ENCODE data around the gene RAB7B.

RAB7B gene

DNA sequence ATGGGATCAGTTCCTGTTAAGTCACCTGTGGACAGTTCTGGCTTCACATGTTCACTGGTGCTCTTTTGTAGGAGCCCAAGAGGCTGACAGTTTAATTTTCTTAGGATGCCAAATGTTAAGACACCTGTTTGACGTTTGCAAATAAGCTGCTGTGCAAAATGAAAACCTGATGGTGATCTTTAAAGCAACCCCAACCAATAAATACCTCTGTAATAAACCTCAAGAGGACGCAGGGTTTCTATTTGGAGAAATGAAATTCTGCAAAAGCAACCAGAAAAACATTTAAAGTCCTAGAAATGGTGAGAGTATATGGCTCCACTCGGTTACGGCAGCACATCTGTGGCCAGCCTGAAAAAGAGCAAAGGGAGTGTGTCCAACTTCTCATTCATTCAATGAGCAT, 44.1 kb upstream of the RAB7B start:
- peak overlapping the region in 1 of 2 experiments; percentile 40 for H3K27ac ChIP-seq (ENCODE audit: insufficient read depth in 1 of 2, low read depth in 1 of 2, low read length in 2 of 2, poor library complexity in 1 of 2, severe bottlenecking in 2 of 2)
- WGBS (ENCODE audit: insufficient coverage) = 93% methylated on average over 2 of the region's 4 CpGs
- POLR2A ChIA-PET = no interaction called here
- H3K4me1 ChIP-seq (ENCODE audit: control extremely low read depth in 1 of 4, control insufficient read depth in 4 of 4, insufficient read depth in 4 of 4, low read length in 3 of 4) = peaks cover 7 to 22% (median 14%) of the 10 kb centered on the region in 4 experiments
- no peak overlapping the region for H3K4me3 ChIP-seq (ENCODE audit: control insufficient read depth in 1 of 7, extremely low read depth in 1 of 7, insufficient read depth in 4 of 7, low read depth in 2 of 7, low read length in 6 of 7)
- CTCF ChIA-PET = interaction anchor here (7.9 kb wide), 1 partner anchor 15 kb away, joined by 73 read pairs; no protein-coding TSS in a partner anchor
- no peaks in the 10 kb centered on the region for H3K9me3 ChIP-seq (ENCODE audit: control extremely low read depth in 1 of 5, control insufficient read depth in 4 of 5, insufficient read depth in 2 of 5, low read depth in 1 of 5, low read length in 4 of 5)
- no peaks in the 10 kb centered on the region for H3K27me3 ChIP-seq (replicated peaks in 2 of 5; ENCODE audit: control insufficient read depth in 4 of 5, insufficient read depth in 5 of 5, low read length in 4 of 5)
- peaks cover 0 to 23% (median 9%) of the 10 kb centered on the region in 4 experiments for H3K36me3 ChIP-seq (ENCODE audit: control insufficient read depth in 4 of 4, insufficient read depth in 4 of 4, low read length in 3 of 4)
- no peak for DNase-seq

GRCh38 chr1:206041640-206042039, 38.4 kb upstream of the RAB7B start:
- no peaks in the 10 kb centered on the region for H3K27me3 ChIP-seq (replicated peaks in 2 of 5; ENCODE audit: control insufficient read depth in 4 of 5, insufficient read depth in 5 of 5, low read length in 4 of 5)
- CTCF ChIA-PET = interaction anchor here (7.9 kb wide), 1 partner anchor 9 kb away, joined by 73 read pairs; no protein-coding TSS in a partner anchor
- H3K4me1 ChIP-seq (ENCODE audit: control extremely low read depth in 1 of 4, control insufficient read depth in 4 of 4, insufficient read depth in 4 of 4, low read length in 3 of 4) = peaks cover 7 to 34% (median 31%) of the 10 kb centered on the region in 4 experiments
- 87% methylated on average over 7 of the region's 7 CpGs for WGBS (ENCODE audit: insufficient coverage)
- no peak overlapping the region for H3K27ac ChIP-seq (ENCODE audit: insufficient read depth in 1 of 2, low read depth in 1 of 2, low read length in 2 of 2, poor library complexity in 1 of 2, severe bottlenecking in 2 of 2)
- no peaks in the 10 kb centered on the region for H3K9me3 ChIP-seq (ENCODE audit: control extremely low read depth in 1 of 5, control insufficient read depth in 4 of 5, insufficient read depth in 2 of 5, low read depth in 1 of 5, low read length in 4 of 5)
- POLR2A ChIA-PET = no interaction called here
- H3K36me3 ChIP-seq (ENCODE audit: control insufficient read depth in 4 of 4, insufficient read depth in 4 of 4, low read length in 3 of 4) = peaks cover 0 to 9% (median 3%) of the 10 kb centered on the region in 4 experiments
- no peak for DNase-seq
- no peak overlapping the region for H3K4me3 ChIP-seq (ENCODE audit: control insufficient read depth in 1 of 7, extremely low read depth in 1 of 7, insufficient read depth in 4 of 7, low read depth in 2 of 7, low read length in 6 of 7)

DNA sequence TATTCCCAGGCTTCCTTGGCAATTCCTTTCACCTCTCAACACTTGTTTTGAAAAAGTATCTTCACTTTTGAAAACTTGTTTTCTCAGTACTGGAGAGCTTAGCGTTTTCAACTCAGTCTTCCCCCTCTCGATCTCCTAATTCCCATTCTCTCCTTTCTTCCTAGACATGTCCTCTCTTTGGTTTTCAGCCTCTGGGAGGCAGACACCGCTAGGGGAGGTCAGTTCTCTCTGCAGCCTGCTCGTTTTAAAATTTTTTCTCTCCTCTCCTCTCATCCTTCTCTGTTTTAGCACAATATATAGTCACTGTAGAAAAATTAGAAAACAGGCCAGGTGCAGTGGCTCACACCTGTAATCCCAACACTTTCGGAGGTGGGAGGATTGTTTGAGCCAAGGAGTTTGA, 37.1 kb upstream of the RAB7B start:
- Histone ChIP-seq H3K4me3 (ENCODE audit: control insufficient read depth in 1 of 7, extremely low read depth in 1 of 7, insufficient read depth in 4 of 7, low read depth in 2 of 7, low read length in 6 of 7) (peak overlapping the region in 1 of 7 experiments; percentile 45), H3K27me3 (replicated peaks in 2 of 5; ENCODE audit: control insufficient read depth in 4 of 5, insufficient read depth in 5 of 5, low read length in 4 of 5) (no peaks in the 10 kb centered on the region), H3K36me3 (ENCODE audit: control insufficient read depth in 4 of 4, insufficient read depth in 4 of 4, low read length in 3 of 4) (peaks cover 0 to 9% (median 2%) of the 10 kb centered on the region in 4 experiments), H3K27ac (ENCODE audit: insufficient read depth in 1 of 2, low read depth in 1 of 2, low read length in 2 of 2, poor library complexity in 1 of 2, severe bottlenecking in 2 of 2) (no peak overlapping the region), H3K4me1 (ENCODE audit: control extremely low read depth in 1 of 4, control insufficient read depth in 4 of 4, insufficient read depth in 4 of 4, low read length in 3 of 4) (peaks cover 12 to 41% (median 40%) of the 10 kb centered on the region in 4 experiments), H3K9me3 (ENCODE audit: control extremely low read depth in 1 of 5, control insufficient read depth in 4 of 5, insufficient read depth in 2 of 5, low read depth in 1 of 5, low read length in 4 of 5) (no peaks in the 10 kb centered on the region)
- CTCF ChIA-PET = interaction anchor here (0.9 to 2.4 kb wide), 3 partner anchors 10 to 65 kb away, joined by 3 to 6 read pairs (median 3); no protein-coding TSS in a partner anchor
- POLR2A ChIA-PET = no interaction called here
- WGBS (ENCODE audit: insufficient coverage) = 94% methylated on average over 2 of the region's 5 CpGs
- DNase-seq = no peak

DNA sequence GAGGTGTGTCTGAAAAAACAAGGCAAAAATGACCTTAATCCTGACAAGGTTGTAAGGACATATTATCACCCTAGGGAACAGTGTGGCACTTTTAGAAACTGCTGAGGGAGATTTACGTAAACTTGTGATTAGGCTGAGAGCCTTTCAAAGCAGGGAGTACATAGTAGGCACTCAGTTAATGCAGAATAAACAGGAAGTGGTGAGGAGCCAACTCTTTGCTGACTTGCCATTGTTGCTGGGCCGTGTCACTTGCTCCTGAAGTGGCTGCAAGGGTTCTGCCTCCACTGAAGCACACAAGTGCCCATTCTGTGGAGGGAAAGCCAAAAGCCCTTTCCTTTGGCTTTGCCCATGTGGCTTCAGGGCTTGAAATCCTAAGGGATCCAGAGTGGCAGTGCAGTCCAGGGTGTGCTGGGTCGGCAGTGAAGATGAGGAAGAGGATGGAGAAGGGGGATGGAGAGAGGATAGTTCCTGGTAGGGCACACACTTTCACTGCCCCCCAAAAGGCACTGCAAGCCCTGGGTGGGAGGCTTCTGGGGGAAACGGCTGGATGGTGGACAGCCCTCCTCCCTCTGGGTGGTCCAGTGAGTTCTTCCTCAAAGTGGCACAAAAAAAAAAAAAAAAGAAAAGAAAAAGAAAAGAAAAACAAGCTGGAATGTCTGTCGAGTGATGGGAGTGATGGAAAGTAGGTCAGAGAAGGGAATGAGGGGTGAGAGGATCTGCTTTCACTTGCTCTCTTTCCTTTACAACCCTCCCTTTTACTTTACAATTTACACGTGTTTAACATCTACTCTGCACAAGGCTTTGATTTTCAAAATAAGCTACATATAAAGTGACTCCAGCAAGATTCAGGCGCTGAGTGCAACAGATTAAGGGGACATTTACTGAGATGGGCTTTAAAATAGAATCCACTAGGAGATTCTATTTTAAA, 36.1 kb upstream of the RAB7B start:
- Histone ChIP-seq H3K4me1 (ENCODE audit: control extremely low read depth in 1 of 4, control insufficient read depth in 4 of 4, insufficient read depth in 4 of 4, low read length in 3 of 4) (peaks cover 17 to 51% (median 48%) of the 10 kb centered on the region in 4 experiments), H3K27ac (ENCODE audit: insufficient read depth in 1 of 2, low read depth in 1 of 2, low read length in 2 of 2, poor library complexity in 1 of 2, severe bottlenecking in 2 of 2) (peak overlapping the region in 1 of 2 experiments; percentile 5), H3K27me3 (replicated peaks in 2 of 5; ENCODE audit: control insufficient read depth in 4 of 5, insufficient read depth in 5 of 5, low read length in 4 of 5) (no peaks in the 10 kb centered on the region), H3K9me3 (ENCODE audit: control extremely low read depth in 1 of 5, control insufficient read depth in 4 of 5, insufficient read depth in 2 of 5, low read depth in 1 of 5, low read length in 4 of 5) (no peaks in the 10 kb centered on the region), H3K36me3 (ENCODE audit: control insufficient read depth in 4 of 4, insufficient read depth in 4 of 4, low read length in 3 of 4) (peaks cover 0 to 9% (median 2%) of the 10 kb centered on the region in 4 experiments), H3K4me3 (ENCODE audit: control insufficient read depth in 1 of 7, extremely low read depth in 1 of 7, insufficient read depth in 4 of 7, low read depth in 2 of 7, low read length in 6 of 7) (peak overlapping the region in 2 of 7 experiments; percentile 4 to 45)
- WGBS (ENCODE audit: insufficient coverage) = 29% methylated on average over 2 of the region's 7 CpGs
- CTCF ChIA-PET = interaction anchor here (0.7 to 2.5 kb wide), 5 partner anchors 9 to 66 kb away, joined by 3 to 6 read pairs (median 3); no protein-coding TSS in a partner anchor
- POLR2A ChIA-PET = interaction anchor here (0.6 kb wide), 1 partner anchor 59 kb away, joined by 3 read pairs; no protein-coding TSS in a partner anchor
- DNase-seq = no peak

DNA sequence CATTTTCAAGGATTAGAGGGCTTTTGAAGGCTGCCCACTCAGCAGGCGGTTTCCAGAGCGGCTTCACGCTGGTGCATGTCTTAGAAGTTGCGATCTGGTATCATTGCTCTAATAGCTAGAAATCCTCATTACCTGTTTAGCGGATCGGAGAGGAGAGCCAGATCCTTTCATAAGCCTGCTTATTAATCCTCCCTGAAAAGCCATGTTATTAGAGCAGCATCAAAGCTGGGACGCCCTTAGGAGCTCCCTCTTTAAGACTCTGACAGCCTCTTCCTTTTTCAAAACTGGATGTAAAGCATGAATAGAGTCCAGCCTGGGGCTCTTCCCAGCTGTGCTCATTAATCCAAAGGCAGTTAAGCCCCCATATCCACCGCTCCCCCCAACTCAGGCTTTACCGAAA, 34.4 kb upstream of the RAB7B start:
- WGBS (ENCODE audit: insufficient coverage) = 85% methylated on average over 7 of the region's 9 CpGs
- Histone ChIP-seq H3K27me3 (replicated peaks in 2 of 5; ENCODE audit: control insufficient read depth in 4 of 5, insufficient read depth in 5 of 5, low read length in 4 of 5) (no peaks in the 10 kb centered on the region), H3K36me3 (ENCODE audit: control insufficient read depth in 4 of 4, insufficient read depth in 4 of 4, low read length in 3 of 4) (peaks cover 0 to 5% (median 0%) of the 10 kb centered on the region in 4 experiments), H3K4me1 (ENCODE audit: control extremely low read depth in 1 of 4, control insufficient read depth in 4 of 4, insufficient read depth in 4 of 4, low read length in 3 of 4) (peaks cover 18 to 56% (median 53%) of the 10 kb centered on the region in 4 experiments), H3K9me3 (ENCODE audit: control extremely low read depth in 1 of 5, control insufficient read depth in 4 of 5, insufficient read depth in 2 of 5, low read depth in 1 of 5, low read length in 4 of 5) (no peaks in the 10 kb centered on the region), H3K4me3 (ENCODE audit: control insufficient read depth in 1 of 7, extremely low read depth in 1 of 7, insufficient read depth in 4 of 7, low read depth in 2 of 7, low read length in 6 of 7) (peak overlapping the region in 4 of 7 experiments; percentile 29 to 59 (median 52)), H3K27ac (ENCODE audit: insufficient read depth in 1 of 2, low read depth in 1 of 2, low read length in 2 of 2, poor library complexity in 1 of 2, severe bottlenecking in 2 of 2) (peak overlapping the region in 1 of 2 experiments; percentile 55)
- DNase-seq = no peak
- CTCF ChIA-PET = interaction anchor here (1.0 to 2.5 kb wide), 7 partner anchors 9 to 72 kb away, joined by 3 to 6 read pairs (median 3); no protein-coding TSS in a partner anchor
- POLR2A ChIA-PET = no interaction called here

DNA sequence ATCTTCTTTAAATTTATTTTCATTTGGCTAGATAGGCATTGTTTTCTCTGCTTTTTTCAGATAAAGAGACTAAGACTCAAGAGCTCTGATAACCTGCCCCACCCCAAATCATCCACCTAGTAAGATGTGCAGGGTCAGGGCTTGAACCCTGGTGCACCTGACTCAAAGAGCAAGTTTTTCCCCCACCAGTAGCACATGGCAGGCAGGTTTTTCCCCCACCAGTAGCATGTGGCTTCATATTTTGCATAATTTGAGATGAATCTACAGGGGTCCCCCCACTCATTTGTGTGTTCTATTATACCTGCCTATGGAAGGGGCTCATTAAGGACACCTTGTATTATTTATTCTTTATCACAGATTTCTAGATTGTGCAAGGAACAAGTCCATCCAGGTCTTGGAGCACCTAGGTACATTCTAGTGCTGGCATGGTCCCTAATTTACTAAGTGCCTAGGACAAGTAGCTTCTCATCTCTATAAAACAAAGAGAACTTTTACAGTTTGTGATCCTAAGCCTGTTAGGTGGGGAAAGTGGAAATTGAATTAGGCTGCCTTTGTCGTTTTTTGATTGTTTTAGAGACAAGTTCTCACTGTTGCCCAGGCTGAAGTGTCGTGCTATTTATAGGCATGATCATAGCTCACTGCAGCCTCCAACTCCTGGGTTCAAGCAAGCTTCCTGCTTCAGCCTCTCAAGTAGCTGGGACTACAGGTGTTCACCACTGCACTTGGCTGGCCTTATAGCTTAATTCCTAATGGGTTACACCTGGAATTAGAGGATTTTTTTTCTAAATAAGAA, 33.7 kb upstream of the RAB7B start:
- 10% methylated on average over 2 of the region's 2 CpGs for WGBS (ENCODE audit: insufficient coverage)
- POLR2A ChIA-PET = no interaction called here
- H3K27me3 ChIP-seq (replicated peaks in 2 of 5; ENCODE audit: control insufficient read depth in 4 of 5, insufficient read depth in 5 of 5, low read length in 4 of 5) = no peaks in the 10 kb centered on the region
- H3K27ac ChIP-seq (ENCODE audit: insufficient read depth in 1 of 2, low read depth in 1 of 2, low read length in 2 of 2, poor library complexity in 1 of 2, severe bottlenecking in 2 of 2) = peak overlapping the region; percentile 27 to 55
- H3K9me3 ChIP-seq (ENCODE audit: control extremely low read depth in 1 of 5, control insufficient read depth in 4 of 5, insufficient read depth in 2 of 5, low read depth in 1 of 5, low read length in 4 of 5) = no peaks in the 10 kb centered on the region
- peak in 1 of 3 donors; percentile 35 for DNase-seq
- CTCF ChIA-PET = interaction anchor here (0.9 to 2.5 kb wide), 10 partner anchors 9 to 78 kb away, joined by 3 to 7 read pairs (median 3); no protein-coding TSS in a partner anchor
- peak overlapping the region in 5 of 7 experiments; percentile 29 to 74 (median 36) for H3K4me3 ChIP-seq (ENCODE audit: control insufficient read depth in 1 of 7, extremely low read depth in 1 of 7, insufficient read depth in 4 of 7, low read depth in 2 of 7, low read length in 6 of 7)
- H3K4me1 ChIP-seq (ENCODE audit: control extremely low read depth in 1 of 4, control insufficient read depth in 4 of 4, insufficient read depth in 4 of 4, low read length in 3 of 4) = peaks cover 21 to 64% (median 59%) of the 10 kb centered on the region in 4 experiments
- peaks cover 0 to 5% (median 0%) of the 10 kb centered on the region in 4 experiments for H3K36me3 ChIP-seq (ENCODE audit: control insufficient read depth in 4 of 4, insufficient read depth in 4 of 4, low read length in 3 of 4)

Data from common myeloid progenitor, CD34-positive (primary cell).